GM23338 (cell line): ENCODE results near the gene NEFH. TPM values are rescaled to one million over a fixed set of nuclear protein-coding genes. Genes with fewer than 3 reads are reported as not detected.
"Not testable (repeated sequence)": the region's sequence is repeated elsewhere in the genome, so short reads cannot be mapped to it uniquely, and the experiment has no call there.

ENCODE experiments used
- ATAC-seq: fragments of 200-7000 bp; cut with Tn5 transposase; 3 replicates; pipeline ENCODE4 v1.9.1; 2020
- DNase-seq: peaks from one replicate; pipeline ENCODE4 v3.0.0-alpha.2; 2015; ENCODE audit warnings: low spot score
- H2AFZ ChIP-seq: fragments of 200-600 bp; sonication (generic); 2 replicates; pipeline ENCODE4 v1.8.0; 2016; ENCODE audit warnings: antibody characterized with exemption, mild to moderate bottlenecking, moderate library complexity
- H3F3A ChIP-seq: fragments of 200-600 bp; sonication (generic); replicated peaks from 2 replicates; pipeline ENCODE4 v1.8.0; 2017; ENCODE audit warnings: antibody characterized with exemption, mixed run types, low read depth
- H3K27ac ChIP-seq: fragments of 200-600 bp; sonication (generic); 2 replicates; pipeline ENCODE4 v1.6.1; 2016; ENCODE audit warnings: low read depth
- H3K27me3 ChIP-seq: fragments of 200-600 bp; sonication (generic); 2 replicates; pipeline ENCODE4 v1.8.0; 2016; ENCODE audit warnings: mild to moderate bottlenecking, mixed run types, moderate library complexity; ENCODE audit not compliant: insufficient read depth
- H3K36me3 ChIP-seq: fragments of 200-600 bp; sonication (generic); 2 replicates; pipeline ENCODE4 v1.8.0; 2016; ENCODE audit warnings: mild to moderate bottlenecking; ENCODE audit not compliant: insufficient read depth
- H3K4me1 ChIP-seq: fragments of 200-600 bp; sonication (generic); 2 replicates; pipeline ENCODE4 v1.8.0; 2016; ENCODE audit warnings: mild to moderate bottlenecking, moderate library complexity; ENCODE audit not compliant: insufficient read depth
- H3K4me2 ChIP-seq: fragments of 200-600 bp; sonication (generic); 2 replicates; pipeline ENCODE4 v1.7.1; 2017; ENCODE audit warnings: mixed run types
- H3K4me3 ChIP-seq: fragments of 200-600 bp; sonication (generic); 2 replicates; pipeline ENCODE4 v1.6.1; 2016; ENCODE audit warnings: mixed run types
- H3K79me2 ChIP-seq: fragments of 200-600 bp; sonication (generic); replicated peaks from 2 replicates; pipeline ENCODE4 v1.8.0; 2017; ENCODE audit warnings: mild to moderate bottlenecking; ENCODE audit not compliant: insufficient read depth
- H3K9me2 ChIP-seq: fragments of 200-600 bp; sonication (generic); 2 replicates; pipeline ENCODE4 v1.8.0; 2017; ENCODE audit not compliant: insufficient read depth
- H4K20me1 ChIP-seq: fragments of 200-600 bp; sonication (generic); replicated peaks from 2 replicates; pipeline ENCODE4 v1.8.0; 2017; ENCODE audit warnings: mild to moderate bottlenecking; ENCODE audit not compliant: insufficient read depth
- H3K27ac Mint-ChIP-seq: 2 replicates; pipeline ENCODE4 v1.8.0; 2020; ENCODE audit warnings: inconsistent platforms, mild to moderate bottlenecking, moderate library complexity, mixed read lengths
- H3K27me3 Mint-ChIP-seq: 3 replicates; pipeline ENCODE4 v1.8.0; 2022; ENCODE audit warnings: low read depth, mild to moderate bottlenecking, moderate library complexity, mixed read lengths, inconsistent platforms; ENCODE audit not compliant: insufficient read depth, poor library complexity
- H3K36me3 Mint-ChIP-seq: 3 replicates; pipeline ENCODE4 v1.8.0; 2021; ENCODE audit warnings: low read depth, mild to moderate bottlenecking, inconsistent platforms, moderate library complexity, mixed read lengths
- H3K4me1 Mint-ChIP-seq: 3 replicates; pipeline ENCODE4 v1.8.0; 2020; ENCODE audit warnings: mild to moderate bottlenecking, inconsistent platforms, mixed read lengths
- H3K4me3 Mint-ChIP-seq: 3 replicates; pipeline ENCODE4 v1.8.0; 2021; ENCODE audit warnings: moderate library complexity, mild to moderate bottlenecking, inconsistent platforms, mixed read lengths
- H3K9me3 Mint-ChIP-seq: 3 replicates; pipeline ENCODE4 v1.8.0; 2020; ENCODE audit warnings: moderate library complexity, mild to moderate bottlenecking, inconsistent platforms, mixed read lengths
- CREB1 ChIP-seq: fragments of 250-450 bp; sonication (Bioruptor Pico); IDR thresholded peaks from 2 replicates; pipeline ENCODE4 v1.5.0; 2020; ENCODE audit warnings: low read depth, mild to moderate bottlenecking, moderate library complexity
- CTCF ChIP-seq, 2 experiments: fragments of 200-600 bp in 1 of 2; sonication (generic) in 1 of 2; conservative IDR thresholded peaks; 2 replicates each; pipeline versions ENCODE4 v1.5.1 to v1.6.1; 2016 to 2017; ENCODE audit warnings: antibody characterized with exemption in 2 of 2, low read depth in 2 of 2, mild to moderate bottlenecking in 2 of 2, moderate library complexity in 1 of 2
- EZH2 ChIP-seq: fragments of 200-600 bp; sonication (generic); IDR thresholded peaks from one replicate; pipeline ENCODE4 v1.8.0; 2017; ENCODE audit warnings: antibody characterized with exemption, mild to moderate bottlenecking, low read depth; ENCODE audit not compliant: unreplicated experiment
- EZH2phosphoT487 ChIP-seq: fragments of 200-600 bp; sonication (generic); IDR thresholded peaks from one replicate; pipeline ENCODE4 v1.8.1; 2018; ENCODE audit warnings: antibody characterized with exemption; ENCODE audit not compliant: unreplicated experiment
- JUNB ChIP-seq: IDR thresholded peaks from one replicate; pipeline ENCODE4 v1.6.1; 2016; ENCODE audit warnings: antibody characterized with exemption; ENCODE audit not compliant: unreplicated experiment
- NANOG ChIP-seq: IDR thresholded peaks from 2 replicates; pipeline ENCODE4 v1.6.1; 2016; ENCODE audit warnings: antibody characterized with exemption, borderline replicate concordance
- POLR2AphosphoS5 ChIP-seq: IDR thresholded peaks from 2 replicates; pipeline ENCODE4 v1.6.1; 2016; ENCODE audit warnings: antibody characterized with exemption, low read depth
- ZNF462 ChIP-seq: fragments of 250-450 bp; sonication (Bioruptor Pico); IDR thresholded peaks from 2 replicates; pipeline ENCODE4 v1.5.0; 2020; ENCODE audit warnings: mild to moderate bottlenecking, moderate library complexity
- polyA plus RNA-seq: library from polyadenylated mRNA; unstranded; fragments of >200 nt; fragmentation: Nextera tagmentation; extraction: Ambion mirVana; gene quantifications from 2 replicates; pipeline ENCODE4 v1.2.1, GENCODE V29; 2016
- total RNA-seq: library from RNA; depleted of rRNA; stranded (reverse); fragments of >200 nt; shearing (Covaris generic); gene quantifications from 2 replicates; pipeline ENCODE4 v1.2.3, GENCODE V29; 2014
- TF ChIP-seq, protein P1 (sequence below): IDR thresholded peaks from one replicate; pipeline ENCODE4 v1.6.1; 2018; ENCODE audit warnings: antibody characterized with exemption; ENCODE audit not compliant: unreplicated experiment
- TF ChIP-seq, protein P2 (sequence below): IDR thresholded peaks from 2 replicates; pipeline ENCODE4 v1.6.1; 2016; ENCODE audit warnings: antibody characterized with exemption

NEFH gene
- total and polyA plus RNA-seq, 2 experiments from 2014 or later = 2.4 to 6.3 TPM

DNA sequence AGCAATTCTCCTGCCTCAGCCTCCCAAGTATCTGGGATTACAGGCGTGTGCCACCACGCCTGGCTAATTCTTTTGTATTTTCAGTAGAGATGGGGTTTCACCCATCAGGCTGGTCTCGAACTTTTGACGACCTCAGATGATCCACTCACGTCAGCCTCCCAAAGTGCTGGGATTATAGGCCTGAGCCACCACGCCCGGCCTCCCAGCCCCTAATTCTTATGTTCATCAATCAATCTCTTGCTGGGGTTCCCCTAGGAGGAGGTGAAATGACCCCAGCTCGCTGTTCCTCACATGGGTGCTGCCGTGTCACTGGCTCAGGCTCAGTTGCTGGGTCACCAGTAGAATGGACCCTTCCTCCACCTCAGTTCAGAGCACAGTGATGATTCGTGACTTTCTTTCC lies 41.7 kb upstream of the NEFH start, which contains the start of gene RFPL1:
Gene RFPL1, plus strand, starts transcription at position 301 of the 400 bp plus-strand sequence.
- H3K4me3 Mint-ChIP-seq, H3K27ac ChIP-seq, H3K27me3 Mint-ChIP-seq, H3K9me2 ChIP-seq, H3K36me3 Mint-ChIP-seq, ATAC-seq, H3K4me1 ChIP-seq, H3K27me3 ChIP-seq, H4K20me1 ChIP-seq, H3K4me2 ChIP-seq, H3K9me3 Mint-ChIP-seq, H3K36me3 ChIP-seq, DNase-seq, H3K79me2 ChIP-seq, H3F3A ChIP-seq, H3K4me3 ChIP-seq, H3K4me1 Mint-ChIP-seq, H3K27ac Mint-ChIP-seq: not testable (repeated sequence)
- H2AFZ ChIP-seq = peak within 1 kb of the TSS; percentile 32; the same call in 1 of the 2 replicates

- Mint-ChIP-seq H3K27ac (no peak overlapping the region), H3K9me3 (no peaks in the 10 kb centered on the region), H3K36me3 (no peaks in the 10 kb centered on the region), H3K4me1 (peaks cover 6% of the 10 kb centered on the region; the same call in 2 of the 3 replicates), H3K4me3 (no peak overlapping the region), H3K27me3 (peaks cover 1% of the 10 kb centered on the region)
- H3K27ac ChIP-seq = no peak overlapping the region
- ATAC-seq (no peak), DNase-seq (no peak)
- H3K4me2 ChIP-seq = no peak overlapping the region
- H3K9me2 ChIP-seq = no peaks in the 10 kb centered on the region
- no peaks in the 10 kb centered on the region for H3K27me3 ChIP-seq
- H3K4me1 ChIP-seq = no peaks in the 10 kb centered on the region
- no peaks in the 10 kb centered on the region for H3K79me2 ChIP-seq
- H3F3A ChIP-seq = no peaks in the 10 kb centered on the region
- no peak overlapping the region for H3K4me3 ChIP-seq
- no peaks in the 10 kb centered on the region for H4K20me1 ChIP-seq
- no peaks in the 10 kb centered on the region for H3K36me3 ChIP-seq
- no peak overlapping the region for H2AFZ ChIP-seq
- TF ChIP-seq EZH2phosphoT487 (no peak), NANOG (no peak), EZH2 (no peak), ZNF462 (CRISPR knock-in tag) (no peak), JUNB (no peak), POLR2AphosphoS5 (no peak), CTCF (conservative IDR thresholded peaks at IDR 0.05; ENCODE audit: low read depth in 2 of 2) (no peak), CREB1 (no peak)
- TF ChIP-seq, protein P1, sequence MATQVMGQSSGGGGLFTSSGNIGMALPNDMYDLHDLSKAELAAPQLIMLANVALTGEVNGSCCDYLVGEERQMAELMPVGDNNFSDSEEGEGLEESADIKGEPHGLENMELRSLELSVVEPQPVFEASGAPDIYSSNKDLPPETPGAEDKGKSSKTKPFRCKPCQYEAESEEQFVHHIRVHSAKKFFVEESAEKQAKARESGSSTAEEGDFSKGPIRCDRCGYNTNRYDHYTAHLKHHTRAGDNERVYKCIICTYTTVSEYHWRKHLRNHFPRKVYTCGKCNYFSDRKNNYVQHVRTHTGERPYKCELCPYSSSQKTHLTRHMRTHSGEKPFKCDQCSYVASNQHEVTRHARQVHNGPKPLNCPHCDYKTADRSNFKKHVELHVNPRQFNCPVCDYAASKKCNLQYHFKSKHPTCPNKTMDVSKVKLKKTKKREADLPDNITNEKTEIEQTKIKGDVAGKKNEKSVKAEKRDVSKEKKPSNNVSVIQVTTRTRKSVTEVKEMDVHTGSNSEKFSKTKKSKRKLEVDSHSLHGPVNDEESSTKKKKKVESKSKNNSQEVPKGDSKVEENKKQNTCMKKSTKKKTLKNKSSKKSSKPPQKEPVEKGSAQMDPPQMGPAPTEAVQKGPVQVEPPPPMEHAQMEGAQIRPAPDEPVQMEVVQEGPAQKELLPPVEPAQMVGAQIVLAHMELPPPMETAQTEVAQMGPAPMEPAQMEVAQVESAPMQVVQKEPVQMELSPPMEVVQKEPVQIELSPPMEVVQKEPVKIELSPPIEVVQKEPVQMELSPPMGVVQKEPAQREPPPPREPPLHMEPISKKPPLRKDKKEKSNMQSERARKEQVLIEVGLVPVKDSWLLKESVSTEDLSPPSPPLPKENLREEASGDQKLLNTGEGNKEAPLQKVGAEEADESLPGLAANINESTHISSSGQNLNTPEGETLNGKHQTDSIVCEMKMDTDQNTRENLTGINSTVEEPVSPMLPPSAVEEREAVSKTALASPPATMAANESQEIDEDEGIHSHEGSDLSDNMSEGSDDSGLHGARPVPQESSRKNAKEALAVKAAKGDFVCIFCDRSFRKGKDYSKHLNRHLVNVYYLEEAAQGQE = no peak
- TF ChIP-seq, protein P2, sequence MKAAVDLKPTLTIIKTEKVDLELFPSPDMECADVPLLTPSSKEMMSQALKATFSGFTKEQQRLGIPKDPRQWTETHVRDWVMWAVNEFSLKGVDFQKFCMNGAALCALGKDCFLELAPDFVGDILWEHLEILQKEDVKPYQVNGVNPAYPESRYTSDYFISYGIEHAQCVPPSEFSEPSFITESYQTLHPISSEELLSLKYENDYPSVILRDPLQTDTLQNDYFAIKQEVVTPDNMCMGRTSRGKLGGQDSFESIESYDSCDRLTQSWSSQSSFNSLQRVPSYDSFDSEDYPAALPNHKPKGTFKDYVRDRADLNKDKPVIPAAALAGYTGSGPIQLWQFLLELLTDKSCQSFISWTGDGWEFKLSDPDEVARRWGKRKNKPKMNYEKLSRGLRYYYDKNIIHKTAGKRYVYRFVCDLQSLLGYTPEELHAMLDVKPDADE = no peak
Observed at GRCh38 chr22:29442976-29443375, 37.0 kb upstream of the NEFH start.
